GM12801 (cell line): ENCODE measurements around the gene RPS10.

Experiments
- TF ChIP-seq, protein P1 (sequence below): IDR thresholded peaks from one replicate; pipeline ENCODE4 v1.5.1; 2011; ENCODE audit warnings: control low read depth; ENCODE audit not compliant: insufficient read length; ENCODE audit errors: extremely low read depth

The RPS10 gene

DNA sequence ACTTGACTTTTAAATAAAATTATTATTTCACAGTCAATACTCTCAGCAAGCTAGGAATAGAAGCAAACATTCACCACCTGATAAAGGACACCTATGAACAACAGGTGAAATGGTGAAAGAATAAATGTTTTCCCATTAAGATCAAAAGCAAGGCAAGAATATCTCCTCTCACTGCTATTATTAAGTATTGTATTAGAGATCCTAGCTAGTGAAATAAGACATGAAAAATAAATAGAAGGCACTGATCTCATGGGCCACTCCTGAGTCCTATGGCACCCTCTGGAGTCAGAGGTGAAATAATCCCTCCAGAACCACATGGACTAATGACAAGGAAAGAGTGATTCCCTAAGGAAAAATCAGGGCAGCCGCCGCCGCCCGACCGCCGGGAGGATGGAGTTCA, 29.4 kb downstream of the RPS10 start:
- TF ChIP-seq, protein P1, sequence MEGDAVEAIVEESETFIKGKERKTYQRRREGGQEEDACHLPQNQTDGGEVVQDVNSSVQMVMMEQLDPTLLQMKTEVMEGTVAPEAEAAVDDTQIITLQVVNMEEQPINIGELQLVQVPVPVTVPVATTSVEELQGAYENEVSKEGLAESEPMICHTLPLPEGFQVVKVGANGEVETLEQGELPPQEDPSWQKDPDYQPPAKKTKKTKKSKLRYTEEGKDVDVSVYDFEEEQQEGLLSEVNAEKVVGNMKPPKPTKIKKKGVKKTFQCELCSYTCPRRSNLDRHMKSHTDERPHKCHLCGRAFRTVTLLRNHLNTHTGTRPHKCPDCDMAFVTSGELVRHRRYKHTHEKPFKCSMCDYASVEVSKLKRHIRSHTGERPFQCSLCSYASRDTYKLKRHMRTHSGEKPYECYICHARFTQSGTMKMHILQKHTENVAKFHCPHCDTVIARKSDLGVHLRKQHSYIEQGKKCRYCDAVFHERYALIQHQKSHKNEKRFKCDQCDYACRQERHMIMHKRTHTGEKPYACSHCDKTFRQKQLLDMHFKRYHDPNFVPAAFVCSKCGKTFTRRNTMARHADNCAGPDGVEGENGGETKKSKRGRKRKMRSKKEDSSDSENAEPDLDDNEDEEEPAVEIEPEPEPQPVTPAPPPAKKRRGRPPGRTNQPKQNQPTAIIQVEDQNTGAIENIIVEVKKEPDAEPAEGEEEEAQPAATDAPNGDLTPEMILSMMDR = no peak

DNA sequence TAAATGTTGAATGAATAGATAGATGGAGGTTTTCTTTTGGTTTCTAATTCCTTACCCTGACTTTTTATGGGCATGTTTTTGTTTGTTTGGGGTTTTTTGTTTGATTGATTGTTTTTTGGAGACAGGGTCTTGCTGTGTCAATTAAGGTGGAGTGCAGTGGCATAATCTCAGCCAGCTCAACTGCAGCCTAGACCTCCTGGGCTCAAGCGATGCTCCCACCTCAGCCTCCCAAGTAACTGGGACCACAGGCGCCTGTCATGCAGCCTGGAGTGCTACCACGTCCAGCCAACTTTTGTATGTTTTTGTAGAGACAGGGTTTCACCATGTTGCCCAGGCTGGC, 31.9 kb downstream of the RPS10 start:
- TF ChIP-seq, protein P1 = no peak

DNA sequence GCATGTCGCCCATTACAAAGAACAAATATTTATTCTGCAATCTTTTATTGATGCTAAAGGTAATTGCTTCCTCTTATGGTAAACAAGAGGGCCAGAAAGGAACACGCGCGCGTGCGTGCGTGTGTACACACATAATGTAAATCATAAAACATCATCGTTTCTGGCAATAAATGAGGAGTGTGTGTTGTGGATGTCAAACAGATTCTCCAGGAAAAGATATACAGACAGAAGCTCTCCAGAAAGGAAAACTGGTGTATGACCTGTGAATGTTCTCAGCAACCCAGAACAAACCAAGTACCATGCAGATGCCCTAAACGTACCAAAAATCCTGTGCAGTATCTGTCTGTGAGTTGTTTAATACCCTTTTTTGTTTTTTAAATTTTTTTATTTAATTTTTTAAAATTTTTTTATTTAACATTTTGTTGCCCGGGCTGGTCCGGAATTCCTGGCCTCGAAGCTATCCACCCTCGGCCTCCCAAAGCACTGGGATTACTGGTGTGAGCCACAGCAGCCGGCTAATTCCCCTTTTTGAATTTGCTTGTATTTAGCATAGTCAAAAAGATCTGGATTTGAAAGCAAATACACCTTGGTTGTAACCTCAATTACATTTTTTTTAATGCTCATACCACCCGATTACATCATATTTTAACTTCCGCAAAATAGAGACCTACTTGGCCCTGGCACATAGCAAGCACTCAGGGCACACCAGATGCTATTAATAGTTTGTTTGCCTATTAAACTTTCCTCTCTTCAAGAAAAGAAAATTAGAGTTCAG, 32.5 kb downstream of the RPS10 start:
- TF ChIP-seq, protein P1 = no peak

DNA sequence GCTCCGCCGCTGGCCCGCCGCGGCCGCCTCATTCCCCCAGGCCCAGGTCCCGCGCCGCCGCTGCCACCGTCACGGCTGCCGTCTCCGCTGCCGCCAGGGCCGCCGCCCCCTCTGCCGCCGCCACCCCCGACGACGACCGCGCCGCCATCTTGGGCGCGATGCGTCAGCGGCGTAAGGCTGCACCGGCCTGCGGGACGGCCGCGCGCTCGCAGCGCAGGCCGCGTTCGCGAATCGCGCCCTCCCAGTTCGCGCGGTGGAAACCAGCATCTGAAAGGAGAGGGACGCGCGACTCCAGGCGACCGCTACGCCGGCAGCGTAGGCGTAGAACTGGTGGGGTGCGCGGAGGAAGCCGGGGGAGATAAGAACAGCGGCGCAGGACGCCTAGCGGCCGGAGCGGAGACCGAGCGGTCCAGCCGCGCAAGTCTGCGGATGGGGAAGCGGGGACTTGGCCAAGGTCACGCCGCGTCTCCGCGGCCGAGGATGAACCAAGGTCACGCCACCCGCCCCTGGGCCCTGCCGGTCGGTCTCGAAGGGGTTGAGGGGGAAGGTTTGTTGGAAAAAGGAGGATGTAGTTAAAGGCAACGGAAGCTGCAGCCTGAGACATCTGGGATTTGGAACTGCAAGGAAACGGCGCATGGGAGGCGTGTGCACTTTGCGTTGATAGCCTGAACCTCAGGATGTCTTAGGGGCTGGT, 33.2 kb downstream of the RPS10 start, which contains the start of gene NUDT3:
Gene NUDT3, minus strand, starts transcription at position 173 of the 694 bp plus-strand sequence. CDS start 307 bp downstream, outside the sequence.
- TF ChIP-seq, protein P1 = no peak

DNA sequence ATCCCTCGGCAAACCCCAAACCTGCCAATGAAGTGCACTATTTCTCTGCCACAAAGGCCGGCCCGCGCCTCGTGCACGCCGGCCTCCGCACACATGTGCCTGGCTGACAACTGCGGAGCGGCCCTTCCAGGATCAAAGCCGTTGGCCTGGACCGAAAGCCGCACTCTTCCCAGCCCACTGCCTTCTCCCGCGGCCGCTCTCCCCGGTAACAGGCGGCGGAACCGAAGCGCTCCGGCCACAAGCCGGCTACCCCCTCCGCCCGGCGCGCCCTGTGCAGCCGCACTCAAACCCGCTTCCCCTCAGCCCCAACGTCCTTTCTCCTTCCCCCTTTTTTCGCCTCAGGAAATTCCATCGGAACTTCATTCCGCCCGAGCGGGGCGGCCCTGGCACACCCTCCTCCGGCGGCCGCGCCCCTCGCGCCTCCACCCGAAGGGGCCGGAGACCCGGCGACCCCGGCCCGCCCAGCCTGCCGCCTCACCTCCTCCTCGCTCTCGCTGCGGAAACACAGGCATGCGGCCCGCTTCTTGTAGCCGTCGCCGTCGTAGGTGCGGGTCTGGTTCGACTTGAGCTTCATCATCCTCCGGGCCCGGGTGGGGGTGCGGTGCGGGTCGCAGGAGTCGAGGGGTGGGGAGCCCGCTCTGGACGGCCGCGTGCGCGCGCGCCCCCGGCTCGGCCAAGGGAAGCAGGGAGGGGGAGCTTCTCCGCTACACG, 33.9 kb downstream of the RPS10 start:
- TF ChIP-seq, protein P1 = no peak

DNA sequence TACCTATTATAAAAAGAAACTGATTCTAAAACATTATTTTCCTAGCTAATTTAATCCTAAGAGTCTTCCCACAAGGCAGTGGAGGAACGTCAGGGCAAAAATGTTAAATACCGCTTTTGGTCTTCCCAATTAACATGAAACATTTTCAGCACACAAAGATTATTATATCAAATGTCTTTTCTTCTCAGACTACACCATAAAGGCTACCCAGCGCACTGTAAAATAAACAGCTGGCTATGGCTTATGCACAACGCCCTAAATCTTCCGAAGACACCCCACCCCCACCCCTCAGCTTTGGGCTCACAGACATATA, 34.4 kb downstream of the RPS10 start:
- TF ChIP-seq, protein P1 = no peak

DNA sequence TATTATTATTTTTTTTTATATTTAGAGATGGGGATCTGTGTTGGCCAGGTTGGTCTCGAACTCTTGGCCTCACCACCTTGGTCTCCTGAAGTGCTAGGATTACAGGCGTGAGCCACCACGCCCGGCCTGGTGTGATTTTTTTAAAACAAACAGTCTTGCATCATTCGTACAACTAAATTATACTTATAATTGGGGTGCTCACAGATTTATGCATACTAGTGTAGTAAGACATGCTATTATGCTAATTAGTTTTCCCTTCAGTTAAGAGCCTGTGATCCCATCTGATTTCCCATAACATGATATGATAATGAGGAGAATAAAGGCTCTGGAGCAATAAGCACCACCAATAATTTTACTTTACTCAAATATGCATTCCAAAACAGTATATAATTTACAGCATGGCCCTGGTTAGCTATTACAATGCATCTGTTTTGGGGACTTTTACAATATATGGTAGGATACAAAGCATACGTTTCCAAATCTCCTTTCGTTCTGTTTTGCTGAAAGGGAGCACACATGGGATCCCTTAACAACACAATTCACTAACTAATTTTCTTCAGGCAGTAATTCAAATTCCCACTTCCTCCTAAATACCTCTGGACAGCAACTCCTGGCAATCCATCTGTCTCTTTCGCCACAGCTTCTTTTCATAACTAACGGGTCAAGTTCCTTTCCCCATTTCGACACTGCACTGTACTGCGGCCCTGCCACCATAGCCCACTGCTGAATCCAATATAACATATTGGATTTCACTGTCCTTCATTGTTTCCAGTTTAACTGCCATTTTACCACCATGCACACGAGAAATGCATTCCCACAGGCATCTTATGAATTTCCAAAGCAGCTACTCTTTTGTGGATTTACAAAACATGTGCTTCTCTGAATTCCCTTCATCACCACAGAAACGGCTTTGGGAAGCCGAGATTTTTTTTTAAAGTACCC, 35.1 kb downstream of the RPS10 start:
- TF ChIP-seq, protein P1 = no peak
